Measurements from ENCODE around the gene PTPN3.

DNA sequence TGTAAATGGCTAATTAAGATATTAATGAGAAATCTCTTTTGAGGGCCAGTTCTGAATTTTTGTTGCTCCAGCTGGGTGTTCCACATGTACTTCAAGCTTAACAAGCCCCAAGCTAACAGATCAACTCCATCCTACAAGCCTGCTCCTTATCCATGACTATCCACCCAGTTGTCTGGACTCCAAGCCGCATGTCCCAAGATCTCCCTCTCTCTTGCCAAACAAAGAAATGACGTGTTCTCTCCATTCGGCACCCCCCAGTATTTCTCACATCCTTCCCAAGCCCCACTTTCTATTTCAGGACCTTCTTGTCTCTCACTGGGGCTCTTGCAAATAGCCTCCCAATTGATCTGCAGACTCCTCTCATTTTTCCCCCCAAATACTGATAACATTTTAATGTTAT, 15.8 kb upstream of the PTPN3 start:
- no peak for TF ChIP-seq RELB (IDR thresholded peaks at IDR 0.05; ENCODE audit: low read depth)
- TF ChIP-seq EZH2 (IDR thresholded peaks at IDR 0.05; ENCODE audit: borderline replicate concordance, control insufficient read depth, low read depth, low read length) = no peak
- TF ChIP-seq, protein P1, sequence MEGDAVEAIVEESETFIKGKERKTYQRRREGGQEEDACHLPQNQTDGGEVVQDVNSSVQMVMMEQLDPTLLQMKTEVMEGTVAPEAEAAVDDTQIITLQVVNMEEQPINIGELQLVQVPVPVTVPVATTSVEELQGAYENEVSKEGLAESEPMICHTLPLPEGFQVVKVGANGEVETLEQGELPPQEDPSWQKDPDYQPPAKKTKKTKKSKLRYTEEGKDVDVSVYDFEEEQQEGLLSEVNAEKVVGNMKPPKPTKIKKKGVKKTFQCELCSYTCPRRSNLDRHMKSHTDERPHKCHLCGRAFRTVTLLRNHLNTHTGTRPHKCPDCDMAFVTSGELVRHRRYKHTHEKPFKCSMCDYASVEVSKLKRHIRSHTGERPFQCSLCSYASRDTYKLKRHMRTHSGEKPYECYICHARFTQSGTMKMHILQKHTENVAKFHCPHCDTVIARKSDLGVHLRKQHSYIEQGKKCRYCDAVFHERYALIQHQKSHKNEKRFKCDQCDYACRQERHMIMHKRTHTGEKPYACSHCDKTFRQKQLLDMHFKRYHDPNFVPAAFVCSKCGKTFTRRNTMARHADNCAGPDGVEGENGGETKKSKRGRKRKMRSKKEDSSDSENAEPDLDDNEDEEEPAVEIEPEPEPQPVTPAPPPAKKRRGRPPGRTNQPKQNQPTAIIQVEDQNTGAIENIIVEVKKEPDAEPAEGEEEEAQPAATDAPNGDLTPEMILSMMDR (IDR thresholded peaks at IDR 0.05 in 2 of 3, conservative IDR thresholded peaks at IDR 0.05 in 1 of 3; ENCODE audit: control insufficient read depth in 2 of 3, extremely low read depth in 1 of 3, insufficient read depth in 1 of 3, low read depth in 3 of 3, low read length in 3 of 3) = no peak
- no peak for TF ChIP-seq POLR2A (IDR thresholded peaks at IDR 0.05; ENCODE audit: low read depth, low read length)

All from GM12878 (cell line).